ENCODE measurements around the gene ABTB2.

- TF ChIP-seq CTCF (conservative IDR thresholded peaks at IDR 0.05; ENCODE audit: low read depth, low read length) = no peak
- TF ChIP-seq EZH2 (IDR thresholded peaks at IDR 0.05; ENCODE audit: borderline replicate concordance, low read depth, low read length, poor library complexity, severe bottlenecking) = no peak
These were observed 42.9 kb downstream of the ABTB2 start for GRCh38 chr11:34314936-34315335.

All from A673 (cell line).